Common myeloid progenitor, CD34-positive (primary cell): ENCODE measurements around the gene CFAP61.

ENCODE experiments used
- CTCF ChIA-PET: fragments of 350-600 bp; sonication (Branson Sonifier 250); formaldehyde crosslinking; loops from one replicate; lab custom pipeline; 2021; ENCODE audit warnings: antibody characterized with exemption; lab: Charles Lee
- POLR2A ChIA-PET: fragments of 350-600 bp; sonication (Branson Sonifier 250); formaldehyde crosslinking; loops from one replicate; lab custom pipeline; 2021; ENCODE audit warnings: antibody characterized with exemption; lab: Charles Lee
- DNase-seq, 3 donors: peaks; one replicate each; pipeline versions ENCODE4 v3.0.0 to v3.0.0-alpha.2; 2013
- H3K27ac ChIP-seq, 2 experiments: 1 replicate in 1 of 2; 2 replicates in 1 of 2; pipeline ENCODE4 v1.7.0; 2013; ENCODE audit warnings: inconsistent platforms in 2 of 2, low read length in 2 of 2, mild to moderate bottlenecking in 2 of 2, low read depth in 1 of 2, moderate library complexity in 1 of 2; ENCODE audit not compliant: severe bottlenecking in 2 of 2, insufficient read depth in 1 of 2, poor library complexity in 1 of 2
- H3K27me3 ChIP-seq, 5 experiments: replicated peaks in 2 of 5; 1 replicate in 3 of 5; 2 replicates in 2 of 5; pipeline versions ENCODE4 v1.6.1 to v1.7.0; 2013; ENCODE audit warnings: low read length in 4 of 5, mild to moderate bottlenecking in 2 of 5, moderate library complexity in 2 of 5, inconsistent platforms in 1 of 5; ENCODE audit not compliant: insufficient read depth in 5 of 5, control insufficient read depth in 4 of 5
- H3K36me3 ChIP-seq, 4 experiments: 1 replicate in 2 of 4; 2 replicates in 2 of 4; pipeline versions ENCODE4 v1.6.1 to v1.7.0; 2013; ENCODE audit warnings: low read length in 3 of 4, control low read depth in 1 of 4, mild to moderate bottlenecking in 1 of 4; ENCODE audit not compliant: control insufficient read depth in 4 of 4, insufficient read depth in 4 of 4
- H3K4me1 ChIP-seq, 4 experiments: 1 replicate in 3 of 4; 2 replicates in 1 of 4; pipeline versions ENCODE4 v1.6.1 to v1.7.1; 2013; ENCODE audit warnings: low read length in 3 of 4, mild to moderate bottlenecking in 3 of 4, control low read depth in 1 of 4, inconsistent platforms in 1 of 4, moderate library complexity in 1 of 4; ENCODE audit not compliant: control insufficient read depth in 4 of 4, insufficient read depth in 4 of 4; ENCODE audit errors: control extremely low read depth in 1 of 4
- H3K4me3 ChIP-seq, 7 experiments: 1 replicate in 4 of 7; 2 replicates in 3 of 7; pipeline versions ENCODE4 v1.5.1 to v1.7.0; 2013; ENCODE audit warnings: mild to moderate bottlenecking in 7 of 7, low read length in 6 of 7, moderate library complexity in 6 of 7, inconsistent platforms in 2 of 7, low read depth in 2 of 7, control low read depth in 1 of 7; ENCODE audit not compliant: insufficient read depth in 4 of 7, control insufficient read depth in 1 of 7; ENCODE audit errors: extremely low read depth in 1 of 7
- H3K9me3 ChIP-seq, 5 experiments: 1 replicate in 4 of 5; 2 replicates in 1 of 5; pipeline versions ENCODE4 v1.6.1 to v1.7.1; 2013; ENCODE audit warnings: low read length in 4 of 5, mild to moderate bottlenecking in 2 of 5, inconsistent platforms in 1 of 5, low read depth in 1 of 5, moderate library complexity in 1 of 5; ENCODE audit not compliant: control insufficient read depth in 4 of 5, insufficient read depth in 2 of 5; ENCODE audit errors: control extremely low read depth in 1 of 5
- WGBS: methylation state at CpG from one replicate; pipeline ENCODE4 v1.1.5; 2013; ENCODE audit not compliant: insufficient coverage; 5-methylcytosine and 5-hydroxymethylcytosine counted together

CFAP61 gene

DNA sequence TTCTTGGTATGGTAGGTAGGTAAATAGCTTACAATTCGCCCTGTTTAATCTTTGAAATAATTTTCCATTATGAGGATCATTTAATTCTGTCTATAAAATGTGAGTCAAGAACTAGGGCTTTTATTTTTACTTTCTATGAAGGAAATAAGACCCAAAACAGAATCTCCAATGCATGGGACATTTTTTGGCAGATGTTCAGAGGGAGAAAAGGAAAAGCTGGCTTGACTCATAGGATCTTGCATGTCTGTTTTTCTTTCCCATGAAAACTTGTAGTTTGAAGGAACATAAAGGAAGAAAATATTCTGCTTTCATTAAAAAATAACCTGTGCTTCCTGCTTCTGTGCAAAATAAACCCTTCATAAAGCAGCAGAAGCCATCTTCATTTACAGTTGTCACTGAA, 172.5 kb downstream of the CFAP61 start:
- Histone ChIP-seq H3K9me3 (peaks cover 0 to 3% (median 2%) of the 10 kb centered on the region in 5 experiments), H3K36me3 (no peaks in the 10 kb centered on the region), H3K27me3 (peaks cover 0 to 10% (median 2%) of the 10 kb centered on the region in 5 experiments), H3K27ac (no peak overlapping the region), H3K4me3 (no peak overlapping the region), H3K4me1 (no peaks in the 10 kb centered on the region)
- ChIA-PET CTCF (interaction anchor here (0.6 to 1.5 kb wide), 2 partner anchors 12 to 72 kb away, joined by 3 to 5 read pairs; no protein-coding TSS in a partner anchor), POLR2A (no interaction called here)
- no peak for DNase-seq
- WGBS, result no CpG with 5 or more reads among the region's 1 CpG

GRCh38 chr20:20225325-20226043, 173.2 kb downstream of the CFAP61 start:
- ChIA-PET CTCF (interaction anchor here (1.5 kb wide), 1 partner anchor 11 kb away, joined by 5 read pairs; no protein-coding TSS in a partner anchor), POLR2A (no interaction called here)
- H3K9me3 ChIP-seq, result peaks cover 0 to 2% (median 1%) of the 10 kb centered on the region in 5 experiments
- peaks cover 0 to 8% (median 2%) of the 10 kb centered on the region in 5 experiments for H3K27me3 ChIP-seq
- DNase-seq, result no peak
- H3K36me3 ChIP-seq, result no peaks in the 10 kb centered on the region
- H3K4me1 ChIP-seq, result no peaks in the 10 kb centered on the region
- H3K27ac ChIP-seq, result no peak overlapping the region
- WGBS, result 62% methylated on average over 2 of the region's 6 CpGs
- H3K4me3 ChIP-seq, result no peak overlapping the region

DNA sequence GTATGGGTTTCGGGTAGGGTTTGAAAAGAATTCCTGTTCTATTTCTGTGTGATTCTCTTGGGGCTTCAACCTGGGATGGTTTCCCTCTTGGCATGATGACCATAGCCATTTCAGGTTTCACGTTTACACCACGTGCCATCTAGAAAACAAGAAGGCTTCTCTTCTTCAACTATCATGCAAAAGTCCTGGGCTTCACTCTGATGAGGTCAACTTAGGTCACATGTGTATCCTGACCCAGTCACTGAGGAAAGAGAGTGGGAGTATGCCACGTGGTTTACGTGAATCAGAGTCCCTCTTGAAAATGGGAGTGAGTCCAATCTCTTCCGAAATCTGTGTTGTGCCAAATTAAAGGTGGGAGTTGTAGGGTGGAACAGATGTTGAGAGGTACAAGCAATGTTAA, 174.2 kb downstream of the CFAP61 start:
- no peak overlapping the region for H3K4me3 ChIP-seq
- H3K27ac ChIP-seq, result no peak overlapping the region
- POLR2A ChIA-PET, result no interaction called here
- H3K36me3 ChIP-seq, result no peaks in the 10 kb centered on the region
- CTCF ChIA-PET, result no interaction called here
- WGBS, result 93% methylated on average over 3 of the region's 6 CpGs
- H3K9me3 ChIP-seq, result peaks cover 0 to 2% (median 1%) of the 10 kb centered on the region in 5 experiments
- DNase-seq, result no peak
- H3K27me3 ChIP-seq, result peaks cover 0 to 8% (median 2%) of the 10 kb centered on the region in 5 experiments
- H3K4me1 ChIP-seq, result peaks cover 0 to 4% (median 0%) of the 10 kb centered on the region in 4 experiments

GRCh38 chr20:20227013-20227571, 174.8 kb downstream of the CFAP61 start:
- POLR2A ChIA-PET, result no interaction called here
- DNase-seq, result no peak
- H3K9me3 ChIP-seq, result peaks cover 0 to 2% (median 0%) of the 10 kb centered on the region in 5 experiments
- H3K27me3 ChIP-seq, result peaks cover 0 to 6% (median 2%) of the 10 kb centered on the region in 5 experiments
- H3K36me3 ChIP-seq, result no peaks in the 10 kb centered on the region
- 100% methylated on average over 1 of the region's 2 CpGs for WGBS
- CTCF ChIA-PET, result interaction anchor here (1.5 kb wide), 1 partner anchor 10 kb away, joined by 9 read pairs; no protein-coding TSS in a partner anchor
- H3K4me3 ChIP-seq, result no peak overlapping the region
- H3K4me1 ChIP-seq, result peaks cover 0 to 5% (median 0%) of the 10 kb centered on the region in 4 experiments
- no peak overlapping the region for H3K27ac ChIP-seq

DNA sequence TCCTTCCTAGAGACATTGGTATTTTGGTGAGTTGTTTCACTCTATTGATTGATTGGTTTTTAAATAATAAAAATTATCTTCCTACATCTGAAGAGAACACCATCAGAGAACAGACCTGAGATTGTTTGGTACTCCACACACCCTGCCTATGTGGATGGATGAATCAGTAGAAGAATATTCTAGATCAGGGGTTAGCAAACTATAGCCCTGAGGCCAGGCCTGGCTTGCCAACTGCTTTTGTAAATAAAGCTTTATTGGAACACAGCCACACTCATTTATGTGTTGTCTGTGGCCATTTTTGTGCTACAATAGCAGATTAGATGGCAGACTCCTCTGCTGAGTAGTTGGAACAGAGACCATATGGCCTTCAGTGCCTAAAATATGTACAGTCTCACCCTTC, 176.0 kb downstream of the CFAP61 start:
- Histone ChIP-seq H3K4me3 (no peak overlapping the region), H3K27me3 (peaks cover 0 to 6% (median 2%) of the 10 kb centered on the region in 5 experiments), H3K4me1 (peaks cover 0 to 8% (median 2%) of the 10 kb centered on the region in 4 experiments), H3K9me3 (peaks cover 0 to 2% (median 0%) of the 10 kb centered on the region in 5 experiments), H3K36me3 (no peaks in the 10 kb centered on the region), H3K27ac (no peak overlapping the region)
- DNase-seq, result no peak
- ChIA-PET CTCF (interaction anchor here (1.5 kb wide), 1 partner anchor 9 kb away, joined by 9 read pairs; no protein-coding TSS in a partner anchor), POLR2A (no interaction called here)

GRCh38 chr20:20229595-20229994, 177.3 kb downstream of the CFAP61 start:
- peaks cover 0 to 2% (median 0%) of the 10 kb centered on the region in 5 experiments for H3K9me3 ChIP-seq
- ChIA-PET POLR2A (interaction anchor here (0.5 kb wide), 1 partner anchor 13 kb away, joined by 3 read pairs; no protein-coding TSS in a partner anchor), CTCF (no interaction called here)
- WGBS, result 94% methylated on average over 2 of the region's 5 CpGs
- peaks cover 0 to 8% (median 2%) of the 10 kb centered on the region in 4 experiments for H3K4me1 ChIP-seq
- H3K4me3 ChIP-seq, result no peak overlapping the region
- H3K36me3 ChIP-seq, result no peaks in the 10 kb centered on the region
- H3K27ac ChIP-seq, result no peak overlapping the region
- DNase-seq, result no peak
- H3K27me3 ChIP-seq, result peaks cover 0 to 6% (median 2%) of the 10 kb centered on the region in 5 experiments

GRCh38 chr20:20230741-20231140, 178.4 kb downstream of the CFAP61 start:
- CTCF ChIA-PET, result interaction anchor here (1.1 to 1.6 kb wide), 2 partner anchors 9 to 147 kb away, joined by 3 to 4 read pairs; no protein-coding TSS in a partner anchor

More at GRCh38 chr20:20230741-20231140, 178.4 kb downstream of the CFAP61 start:
- POLR2A ChIA-PET, result no interaction called here
- H3K36me3 ChIP-seq, result no peaks in the 10 kb centered on the region
- peaks cover 0 to 8% (median 2%) of the 10 kb centered on the region in 4 experiments for H3K4me1 ChIP-seq
- H3K9me3 ChIP-seq, result peaks cover 0 to 2% (median 0%) of the 10 kb centered on the region in 5 experiments
- H3K4me3 ChIP-seq, result no peak overlapping the region
- no peak overlapping the region for H3K27ac ChIP-seq
- 98% methylated on average over 5 of the region's 6 CpGs for WGBS
- peaks cover 0 to 4% (median 0%) of the 10 kb centered on the region in 5 experiments for H3K27me3 ChIP-seq
- DNase-seq, result no peak
